ENCODE measurements around the gene SLC44A4. TPM values are rescaled to one million over a fixed set of nuclear protein-coding genes. Genes with fewer than 3 reads are reported as not detected.
A peak's percentile ranks its signal among the peaks of the same experiment; 100 is the strongest.

The SLC44A4 gene
- polyA plus RNA-seq, 1 donor (not counting 4 experiments of a cell fraction or from before 2014, with no cell fraction given) = 0.25 TPM

DNA sequence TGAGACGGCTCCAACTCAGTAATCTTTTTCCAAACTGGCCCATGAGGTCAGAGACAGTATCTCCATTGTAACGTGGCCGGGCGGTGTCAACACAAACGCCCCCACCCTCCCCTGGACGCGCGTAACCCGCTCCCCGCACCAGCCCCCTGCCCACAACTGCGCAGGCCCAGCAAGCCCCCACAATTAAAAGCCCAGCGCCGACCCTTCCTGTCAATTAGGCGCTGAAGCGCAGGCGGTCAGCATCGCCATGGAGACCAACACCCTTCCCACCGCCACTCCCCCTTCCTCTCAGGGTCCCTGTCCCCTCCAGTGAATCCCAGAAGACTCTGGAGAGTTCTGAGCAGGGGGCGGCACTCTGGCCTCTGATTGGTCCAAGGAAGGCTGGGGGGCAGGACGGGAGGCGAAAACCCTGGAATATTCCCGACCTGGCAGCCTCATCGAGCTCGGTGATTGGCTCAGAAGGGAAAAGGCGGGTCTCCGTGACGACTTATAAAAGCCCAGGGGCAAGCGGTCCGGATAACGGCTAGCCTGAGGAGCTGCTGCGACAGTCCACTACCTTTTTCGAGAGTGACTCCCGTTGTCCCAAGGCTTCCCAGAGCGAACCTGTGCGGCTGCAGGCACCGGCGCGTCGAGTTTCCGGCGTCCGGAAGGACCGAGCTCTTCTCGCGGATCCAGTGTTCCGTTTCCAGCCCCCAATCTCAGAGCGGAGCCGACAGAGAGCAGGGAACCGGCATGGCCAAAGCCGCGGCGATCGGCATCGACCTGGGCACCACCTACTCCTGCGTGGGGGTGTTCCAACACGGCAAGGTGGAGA lies 63.6 kb downstream of the SLC44A4 start, which contains the start of the genes HSPA1A and HSPA1L:
HSPA1A (plus strand) TSS at position 519 of the 814 bp plus-strand sequence; CDS start at position 733, 214 bp downstream.
HSPA1L (minus strand) TSS at position 259 of the 814 bp plus-strand sequence. CDS start 3,311 bp downstream, outside the sequence.
- DNase-seq (ENCODE audit: low read depth, low spot score) (no peak), FAIRE-seq (no peak)
- Histone ChIP-seq H4K20me1 (ENCODE audit: control insufficient read depth, extremely low read depth, insufficient read depth, low read length) (no peaks in the 10 kb centered on the region), H3K4me2 (ENCODE audit: control insufficient read depth, extremely low read depth, insufficient read depth, low read depth, low read length) (peak within 1 kb of the TSS; percentile 85), H3K9me1 (ENCODE audit: control insufficient read depth, extremely low read depth, insufficient read depth, low read length) (no peaks in the 10 kb centered on the region), H3K4me1 (ENCODE audit: control insufficient read depth, extremely low read depth, insufficient read depth, low read length) (peaks cover 22% of the 10 kb centered on the region), H3K27ac (ENCODE audit: control insufficient read depth, insufficient read depth, low read length) (peak within 1 kb of the TSS; percentile 84), H3K4me3 (ENCODE audit: control insufficient read depth in 2 of 3, extremely low read depth in 1 of 3, insufficient read depth in 2 of 3, low read depth in 1 of 3, low read length in 3 of 3) (peak within 1 kb of the TSS; percentile 48 to 71 (median 61)), H3K36me3 (ENCODE audit: control insufficient read depth in 2 of 2, extremely low read depth in 1 of 2, insufficient read depth in 2 of 2, low read length in 2 of 2) (no peaks in the 10 kb centered on the region), H3K9me3 (ENCODE audit: control insufficient read depth, low read depth, low read length) (no peaks in the 10 kb centered on the region), H2AFZ (ENCODE audit: control insufficient read depth, low read length) (peak within 1 kb of the TSS; percentile 70), H3K27me3 (ENCODE audit: control insufficient read depth, extremely low read depth, insufficient read depth, low read length) (no peaks in the 10 kb centered on the region), H3K79me2 (ENCODE audit: control insufficient read depth, insufficient read depth, low read length) (peaks cover 26% of the 10 kb centered on the region), H3K9ac (ENCODE audit: control insufficient read depth, extremely low read depth, insufficient read depth, low read length) (peak within 1 kb of the TSS; percentile 69)
- no peak for TF ChIP-seq EZH2 (IDR thresholded peaks at IDR 0.05; ENCODE audit: low read length)
- TF ChIP-seq, protein P1, sequence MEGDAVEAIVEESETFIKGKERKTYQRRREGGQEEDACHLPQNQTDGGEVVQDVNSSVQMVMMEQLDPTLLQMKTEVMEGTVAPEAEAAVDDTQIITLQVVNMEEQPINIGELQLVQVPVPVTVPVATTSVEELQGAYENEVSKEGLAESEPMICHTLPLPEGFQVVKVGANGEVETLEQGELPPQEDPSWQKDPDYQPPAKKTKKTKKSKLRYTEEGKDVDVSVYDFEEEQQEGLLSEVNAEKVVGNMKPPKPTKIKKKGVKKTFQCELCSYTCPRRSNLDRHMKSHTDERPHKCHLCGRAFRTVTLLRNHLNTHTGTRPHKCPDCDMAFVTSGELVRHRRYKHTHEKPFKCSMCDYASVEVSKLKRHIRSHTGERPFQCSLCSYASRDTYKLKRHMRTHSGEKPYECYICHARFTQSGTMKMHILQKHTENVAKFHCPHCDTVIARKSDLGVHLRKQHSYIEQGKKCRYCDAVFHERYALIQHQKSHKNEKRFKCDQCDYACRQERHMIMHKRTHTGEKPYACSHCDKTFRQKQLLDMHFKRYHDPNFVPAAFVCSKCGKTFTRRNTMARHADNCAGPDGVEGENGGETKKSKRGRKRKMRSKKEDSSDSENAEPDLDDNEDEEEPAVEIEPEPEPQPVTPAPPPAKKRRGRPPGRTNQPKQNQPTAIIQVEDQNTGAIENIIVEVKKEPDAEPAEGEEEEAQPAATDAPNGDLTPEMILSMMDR (optimal IDR thresholded peaks at IDR 0.05 in 1 of 3, IDR thresholded peaks at IDR 0.05 in 1 of 3, conservative IDR thresholded peaks at IDR 0.05 in 1 of 3; ENCODE audit: extremely low read depth in 1 of 3, insufficient read depth in 2 of 3, low read length in 3 of 3) = no peak
- dilution Hi-C loops (cut with MboI; ENCODE audit: extremely low pct_ligation_motif_present, low sequenced_read_pairs) = no loop called here

DNA sequence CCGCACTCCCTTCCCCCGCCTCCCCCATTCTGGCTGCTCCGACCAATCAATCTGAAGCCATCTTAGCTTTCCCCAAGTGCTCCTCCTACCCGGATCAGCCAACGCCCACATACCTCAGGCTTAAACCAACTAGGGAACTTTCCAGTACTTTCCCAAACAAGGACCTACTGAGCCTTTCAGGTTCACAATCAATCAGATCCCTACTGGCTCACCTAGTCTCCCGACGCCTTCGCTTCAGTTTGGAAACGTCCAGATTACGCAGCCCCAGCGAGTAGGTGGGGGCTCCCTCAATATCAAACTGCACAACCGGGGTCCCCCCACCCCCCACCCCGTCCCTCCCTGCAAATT lies 64.1 kb downstream of the SLC44A4 start:
- H2AFZ ChIP-seq (ENCODE audit: control insufficient read depth, low read length) = peak overlapping the region; percentile 70

More for the DNA sequence above, 64.1 kb downstream of the SLC44A4 start:
- peaks cover 22% of the 10 kb centered on the region for H3K4me1 ChIP-seq (ENCODE audit: control insufficient read depth, extremely low read depth, insufficient read depth, low read length)
- peaks cover 23% of the 10 kb centered on the region for H3K79me2 ChIP-seq (ENCODE audit: control insufficient read depth, insufficient read depth, low read length)
- H3K9ac ChIP-seq (ENCODE audit: control insufficient read depth, extremely low read depth, insufficient read depth, low read length) = peak overlapping the region; percentile 63
- no peaks in the 10 kb centered on the region for H3K9me3 ChIP-seq (ENCODE audit: control insufficient read depth, low read depth, low read length)
- dilution Hi-C loops (cut with MboI; ENCODE audit: extremely low pct_ligation_motif_present, low sequenced_read_pairs) = no loop called here
- no peaks in the 10 kb centered on the region for H4K20me1 ChIP-seq (ENCODE audit: control insufficient read depth, extremely low read depth, insufficient read depth, low read length)
- peak overlapping the region; percentile 48 to 71 (median 61) for H3K4me3 ChIP-seq (ENCODE audit: control insufficient read depth in 2 of 3, extremely low read depth in 1 of 3, insufficient read depth in 2 of 3, low read depth in 1 of 3, low read length in 3 of 3)
- FAIRE-seq (no peak), DNase-seq (ENCODE audit: low read depth, low spot score) (no peak)
- H3K4me2 ChIP-seq (ENCODE audit: control insufficient read depth, extremely low read depth, insufficient read depth, low read depth, low read length) = peak overlapping the region; percentile 85
- H3K36me3 ChIP-seq (ENCODE audit: control insufficient read depth in 2 of 2, extremely low read depth in 1 of 2, insufficient read depth in 2 of 2, low read length in 2 of 2) = no peaks in the 10 kb centered on the region
- no peaks in the 10 kb centered on the region for H3K27me3 ChIP-seq (ENCODE audit: control insufficient read depth, extremely low read depth, insufficient read depth, low read length)
- peak overlapping the region; percentile 77 for H3K27ac ChIP-seq (ENCODE audit: control insufficient read depth, insufficient read depth, low read length)
- H3K9me1 ChIP-seq (ENCODE audit: control insufficient read depth, extremely low read depth, insufficient read depth, low read length) = no peaks in the 10 kb centered on the region
- no peak for TF ChIP-seq EZH2 (IDR thresholded peaks at IDR 0.05; ENCODE audit: low read length)
- TF ChIP-seq, protein P1 (optimal IDR thresholded peaks at IDR 0.05 in 1 of 3, IDR thresholded peaks at IDR 0.05 in 1 of 3, conservative IDR thresholded peaks at IDR 0.05 in 1 of 3; ENCODE audit: extremely low read depth in 1 of 3, insufficient read depth in 2 of 3, low read length in 3 of 3) = no peak
